ENCODE data around the gene OST4. TPM values are rescaled to one million over a fixed set of nuclear protein-coding genes. Genes with fewer than 3 reads are reported as not detected.

The OST4 gene
- total RNA-seq, 1 experiment from 2014 or later: 257 TPM

GRCh38 chr2:27042985-27043634, 28.3 kb downstream of the OST4 start:
- CTCF ChIA-PET: interaction anchor here (1.3 kb wide), 2 partner anchors 26 to 60 kb away, joined by 4 to 5 read pairs; no protein-coding TSS in a partner anchor
- TF ChIP-seq CTCF (IDR thresholded peaks at IDR 0.05; ENCODE audit: unreplicated experiment): no peak
- H3K9me3 Mint-ChIP-seq (ENCODE audit: unreplicated experiment): no peaks in the 10 kb centered on the region

GRCh38 chr2:27042159-27042661, 29.2 kb downstream of the OST4 start:
- DNase-seq (ENCODE audit: unreplicated experiment): peak; percentile 9
- CTCF ChIA-PET: interaction anchor here (1.3 kb wide), 1 partner anchor 26 kb away, joined by 5 read pairs; no protein-coding TSS in a partner anchor
- H3K27ac Mint-ChIP-seq (ENCODE audit: low read depth, unreplicated experiment): no peak overlapping the region
- no peak for TF ChIP-seq CTCF (IDR thresholded peaks at IDR 0.05; ENCODE audit: unreplicated experiment)
- intact Hi-C loops (cut with micrococcal nuclease): no loop called here
- H3K27me3 Mint-ChIP-seq (ENCODE audit: insufficient read depth, unreplicated experiment): no peaks in the 10 kb centered on the region
- no peaks in the 10 kb centered on the region for H3K4me1 Mint-ChIP-seq (ENCODE audit: insufficient read depth, unreplicated experiment)
- H3K4me3 Mint-ChIP-seq (ENCODE audit: unreplicated experiment): no peak overlapping the region
- BruUV-seq (replicated peaks): no TSS peak
- POLR2A ChIA-PET: interaction anchor here (1.0 to 1.2 kb wide), 3 partner anchors 9 to 69 kb away, joined by 3 to 4 read pairs (median 3); partner anchors contain the start of genes AGBL5 and TMEM214
- no peaks in the 10 kb centered on the region for H3K9me3 Mint-ChIP-seq (ENCODE audit: unreplicated experiment)
- peaks cover 34% of the 10 kb centered on the region for H3K36me3 Mint-ChIP-seq (ENCODE audit: insufficient read depth, unreplicated experiment)

More at GRCh38 chr2:27042985-27043634, 28.3 kb downstream of the OST4 start:
- intact Hi-C loops (cut with micrococcal nuclease): no loop called here
- H3K27me3 Mint-ChIP-seq (ENCODE audit: insufficient read depth, unreplicated experiment): no peaks in the 10 kb centered on the region
- H3K4me3 Mint-ChIP-seq (ENCODE audit: unreplicated experiment): no peak overlapping the region
- peaks cover 32% of the 10 kb centered on the region for H3K36me3 Mint-ChIP-seq (ENCODE audit: insufficient read depth, unreplicated experiment)
- POLR2A ChIA-PET: interaction anchor here (1.1 to 1.2 kb wide), 2 partner anchors 8 to 70 kb away, joined by 3 to 4 read pairs; partner anchors contain the start of gene AGBL5
- no peak overlapping the region for H3K27ac Mint-ChIP-seq (ENCODE audit: low read depth, unreplicated experiment)
- H3K4me1 Mint-ChIP-seq (ENCODE audit: insufficient read depth, unreplicated experiment): no peaks in the 10 kb centered on the region
- no peak for DNase-seq (ENCODE audit: unreplicated experiment)
- no TSS peak for BruUV-seq (replicated peaks)

- Mint-ChIP-seq H3K36me3 (ENCODE audit: insufficient read depth, unreplicated experiment) (peaks cover 36% of the 10 kb centered on the region), H3K9me3 (ENCODE audit: unreplicated experiment) (no peaks in the 10 kb centered on the region), H3K4me1 (ENCODE audit: insufficient read depth, unreplicated experiment) (no peaks in the 10 kb centered on the region), H3K27me3 (ENCODE audit: insufficient read depth, unreplicated experiment) (no peaks in the 10 kb centered on the region), H3K4me3 (ENCODE audit: unreplicated experiment) (no peak overlapping the region), H3K27ac (ENCODE audit: low read depth, unreplicated experiment) (no peak overlapping the region)
- intact Hi-C loops (cut with micrococcal nuclease): no loop called here
- CTCF ChIA-PET: interaction anchor here (0.5 kb wide), 1 partner anchor 39 kb away, joined by 3 read pairs; no protein-coding TSS in a partner anchor
- DNase-seq (ENCODE audit: unreplicated experiment): no peak
- no TSS peak for BruUV-seq (replicated peaks)
- TF ChIP-seq CTCF (IDR thresholded peaks at IDR 0.05; ENCODE audit: unreplicated experiment): no peak
- POLR2A ChIA-PET: interaction anchor here (1.0 kb wide), 1 partner anchor 9 kb away, joined by 3 read pairs; the partner anchor contains the start of gene TMEM214
Observed at GRCh38 chr2:27041752-27042151, 29.7 kb downstream of the OST4 start.

GRCh38 chr2:27040282-27040681, 31.2 kb downstream of the OST4 start:
- Mint-ChIP-seq H3K9me3 (ENCODE audit: unreplicated experiment) (no peaks in the 10 kb centered on the region), H3K36me3 (ENCODE audit: insufficient read depth, unreplicated experiment) (peaks cover 47% of the 10 kb centered on the region), H3K4me1 (ENCODE audit: insufficient read depth, unreplicated experiment) (no peaks in the 10 kb centered on the region), H3K27ac (ENCODE audit: low read depth, unreplicated experiment) (no peak overlapping the region), H3K27me3 (ENCODE audit: insufficient read depth, unreplicated experiment) (no peaks in the 10 kb centered on the region), H3K4me3 (ENCODE audit: unreplicated experiment) (no peak overlapping the region)
- no TSS peak for BruUV-seq (replicated peaks)
- DNase-seq (ENCODE audit: unreplicated experiment): no peak
- POLR2A ChIA-PET: interaction anchor here (0.6 to 1.4 kb wide), 2 partner anchors 11 to 21 kb away, joined by 3 to 9 read pairs; partner anchors contain the start of gene AGBL5
- no peak for TF ChIP-seq CTCF (IDR thresholded peaks at IDR 0.05; ENCODE audit: unreplicated experiment)
- intact Hi-C loops (cut with micrococcal nuclease): no loop called here
- CTCF ChIA-PET: interaction anchor here (0.6 kb wide), 1 partner anchor 44 kb away, joined by 3 read pairs; no protein-coding TSS in a partner anchor

Measured in MCF 10A (cell line).